SK-N-SH (cell line): Measurements from ENCODE around the gene SLC6A20. TPM values are rescaled to one million over a fixed set of nuclear protein-coding genes. Genes with fewer than 3 reads are reported as not detected.

ENCODE experiments used
- CTCF ChIA-PET: fragments of 300-600, 350-600 bp; formaldehyde crosslinking; extraction: SDS; loops from one replicate; lab custom pipeline; 2021; lab: Yijun Ruan, JAX
- POLR2A ChIA-PET: fragments of 350-600 bp; sonication (Branson Sonifier 250); formaldehyde crosslinking; extraction: SDS; loops from one replicate; lab custom pipeline; 2020; ENCODE audit warnings: antibody characterized with exemption, inconsistent platforms; lab: Yijun Ruan, JAX
- DNase-seq: peaks from one replicate; pipeline ENCODE4 v3.0.0; 2012
- H2AFZ ChIP-seq: fragments of 200-600 bp; sonication (generic); 2 replicates; pipeline ENCODE4 v1.8.1; 2016; ENCODE audit warnings: antibody characterized with exemption, mild to moderate bottlenecking, low read depth
- H3F3A ChIP-seq: fragments of 200-600 bp; sonication (generic); replicated peaks from 2 replicates; pipeline ENCODE3; 2016; ENCODE audit warnings: antibody characterized with exemption, mild to moderate bottlenecking; ENCODE audit not compliant: insufficient read depth
- H3K27ac ChIP-seq, 2 experiments: fragments of 200-500 bp in 1 of 2; fragments of 200-600 bp in 1 of 2; sonication (Bioruptor generic) in 1 of 2; sonication (generic), shearing (Covaris generic) in 1 of 2; 2 replicates each; pipeline versions ENCODE4 v1.5.1 to v1.6.1; 2014 to 2016; ENCODE audit warnings: low read depth in 2 of 2, inconsistent platforms in 1 of 2, low read length in 1 of 2, mild to moderate bottlenecking in 1 of 2, mixed read lengths in 1 of 2
- H3K27me3 ChIP-seq: fragments of 200-600 bp; sonication (generic), shearing (Covaris generic); 2 replicates; pipeline ENCODE4 v1.6.1; 2016; ENCODE audit warnings: mixed run types; ENCODE audit not compliant: insufficient read depth
- H3K36me3 ChIP-seq, 2 experiments: fragments of 200-500 bp in 1 of 2; fragments of 200-600 bp in 1 of 2; sonication (Bioruptor generic) in 1 of 2; sonication (generic) in 1 of 2; replicated peaks in 1 of 2; 2 replicates each; pipeline versions ENCODE3 to v1.5.1; 2014 to 2016; ENCODE audit warnings: low read length in 1 of 2, mild to moderate bottlenecking in 1 of 2; ENCODE audit not compliant: insufficient read depth in 2 of 2, control insufficient read depth in 1 of 2
- H3K4me1 ChIP-seq, 2 experiments: fragments of 200-500 bp in 1 of 2; fragments of 200-600 bp in 1 of 2; sonication (Bioruptor generic) in 1 of 2; sonication (generic), shearing (Covaris generic) in 1 of 2; 2 replicates each; pipeline versions ENCODE4 v1.5.1 to v1.6.1; 2014 to 2016; ENCODE audit warnings: low read depth in 1 of 2, low read length in 1 of 2, mixed run types in 1 of 2; ENCODE audit not compliant: insufficient read depth in 2 of 2, control insufficient read depth in 1 of 2
- H3K4me2 ChIP-seq: fragments of 200-600 bp; sonication (generic), shearing (Covaris generic); 2 replicates; pipeline ENCODE4 v1.6.1; 2017; ENCODE audit warnings: mixed run types
- H3K4me3 ChIP-seq, 2 experiments: fragments of 200-500 bp in 1 of 2; fragments of 200-600 bp in 1 of 2; sonication (Bioruptor generic) in 1 of 2; sonication (generic), shearing (Covaris generic) in 1 of 2; 2 replicates each; pipeline versions ENCODE4 v1.5.1 to v1.8.1; 2014 to 2016; ENCODE audit warnings: low read depth in 2 of 2, inconsistent platforms in 1 of 2, low read length in 1 of 2, mild to moderate bottlenecking in 1 of 2, mixed read lengths in 1 of 2, moderate library complexity in 1 of 2
- H3K79me2 ChIP-seq: fragments of 200-600 bp; sonication (generic); 2 replicates; pipeline ENCODE4 v1.8.1; 2017; ENCODE audit warnings: mild to moderate bottlenecking; ENCODE audit not compliant: insufficient read depth
- H3K9ac ChIP-seq: fragments of 200-600 bp; sonication (generic); 2 replicates; pipeline ENCODE4 v1.6.1; 2017; ENCODE audit warnings: mixed run types
- H3K9me2 ChIP-seq: fragments of 200-600 bp; sonication (generic); 2 replicates; pipeline ENCODE4 v1.6.1; 2017; ENCODE audit warnings: mixed run types
- H3K9me3 ChIP-seq: fragments of 200-600 bp; sonication (generic); 2 replicates; pipeline ENCODE4 v1.6.1; 2017; ENCODE audit warnings: mixed run types, mild to moderate bottlenecking, moderate library complexity
- H4K20me1 ChIP-seq: fragments of 200-600 bp; sonication (generic); 2 replicates; pipeline ENCODE4 v1.6.1; 2017; ENCODE audit warnings: mild to moderate bottlenecking, mixed run types; ENCODE audit not compliant: insufficient read depth
- CHD2 ChIP-seq: fragments of 150-350 bp; IDR thresholded peaks from 2 replicates; pipeline ENCODE4 v1.6.1; 2018; ENCODE audit warnings: low read length; ENCODE audit not compliant: partially characterized antibody
- CTCF ChIP-seq: fragments of 200-600 bp; sonication (generic); IDR thresholded peaks from 2 replicates; pipeline ENCODE4 v1.6.1; 2017; ENCODE audit warnings: antibody characterized with exemption, mild to moderate bottlenecking, moderate library complexity
- ELF1 ChIP-seq: IDR thresholded peaks from 2 replicates; pipeline ENCODE4 v1.4.0; 2012
- EZH2phosphoT487 ChIP-seq: fragments of 200-600 bp; sonication (generic); IDR thresholded peaks from 2 replicates; pipeline ENCODE4 v1.6.1; 2017; ENCODE audit warnings: low read depth, mixed run types, mild to moderate bottlenecking, antibody characterized with exemption, moderate library complexity, borderline replicate concordance
- FOSL2 ChIP-seq: IDR thresholded peaks from 2 replicates; pipeline ENCODE4 v1.4.0; 2012; ENCODE audit warnings: low read depth, mild to moderate bottlenecking, moderate library complexity, borderline replicate concordance
- FOXJ3 ChIP-seq: sonication (generic); formaldehyde crosslinking; IDR thresholded peaks from 2 replicates; pipeline ENCODE4 v1.5.1; 2020; ENCODE audit warnings: mild to moderate bottlenecking, missing genetic modification reagents
- GATA2 ChIP-seq: sonication (generic); formaldehyde crosslinking; IDR thresholded peaks from 2 replicates; pipeline ENCODE4 v1.5.0; 2020; ENCODE audit warnings: mild to moderate bottlenecking, missing genetic modification reagents
- JUND ChIP-seq: IDR thresholded peaks from 2 replicates; pipeline ENCODE4 v1.4.0; 2012
- MEF2A ChIP-seq: IDR thresholded peaks from 2 replicates; pipeline ENCODE4 v1.4.0; 2012; ENCODE audit warnings: low read depth, borderline replicate concordance
- MXI1 ChIP-seq: IDR thresholded peaks from 2 replicates; pipeline ENCODE4 v1.6.1; 2012; ENCODE audit warnings: mild to moderate bottlenecking, low read depth, low read length, improper control_type of control experiment
- NFIC ChIP-seq: IDR thresholded peaks from 2 replicates; pipeline ENCODE4 v1.4.0; 2012; ENCODE audit warnings: borderline replicate concordance
- NRF1 ChIP-seq: IDR thresholded peaks from 2 replicates; pipeline ENCODE4 v1.6.1; 2012; ENCODE audit warnings: low read depth, mild to moderate bottlenecking, low read length
- POLR2AphosphoS5 ChIP-seq: IDR thresholded peaks from 2 replicates; pipeline ENCODE4 v1.6.1; 2012; ENCODE audit warnings: low read depth, low read length
- RAD21 ChIP-seq: IDR thresholded peaks from 2 replicates; pipeline ENCODE4 v1.6.1; 2012; ENCODE audit warnings: mild to moderate bottlenecking, low read length
- RFX5 ChIP-seq: IDR thresholded peaks from 2 replicates; pipeline ENCODE4 v1.6.1; 2012; ENCODE audit warnings: mild to moderate bottlenecking, improper control_type of control experiment, low read length
- RXRA ChIP-seq: IDR thresholded peaks from 2 replicates; pipeline ENCODE4 v1.4.0; 2012; ENCODE audit warnings: low read depth, mild to moderate bottlenecking, borderline replicate concordance
- SIN3A ChIP-seq: IDR thresholded peaks from 2 replicates; pipeline ENCODE4 v1.6.1; 2012; ENCODE audit warnings: low read depth, mild to moderate bottlenecking, low read length, moderate library complexity, borderline replicate concordance
- SMC3 ChIP-seq: IDR thresholded peaks from 2 replicates; pipeline ENCODE4 v1.6.1; 2012; ENCODE audit warnings: low read depth, low read length, improper control_type of control experiment
- TAF1 ChIP-seq: IDR thresholded peaks from 2 replicates; pipeline ENCODE4 v1.6.1; 2012; ENCODE audit warnings: low read depth, mild to moderate bottlenecking, low read length, moderate library complexity, borderline replicate concordance
- TCF12 ChIP-seq: IDR thresholded peaks from 2 replicates; pipeline ENCODE4 v1.4.0; 2012
- TEAD4 ChIP-seq: IDR thresholded peaks from 2 replicates; pipeline ENCODE4 v1.4.0; 2012; ENCODE audit warnings: mild to moderate bottlenecking, borderline replicate concordance; ENCODE audit not compliant: insufficient read depth
- USF2 ChIP-seq: fragments of 150-350 bp; IDR thresholded peaks from 2 replicates; pipeline ENCODE4 v1.6.1; 2017; ENCODE audit warnings: antibody characterized with exemption, low read length, low read depth, borderline replicate concordance
- WGBS: methylation state at CpG from one replicate; pipeline ENCODE4 v1.1.6; 2017; ENCODE audit warnings: low lambda C conversion rate; 5-methylcytosine and 5-hydroxymethylcytosine counted together
- polyA plus RNA-seq, 3 experiments: library from polyadenylated mRNA; depleted of rRNA; stranded (reverse); fragments of >200 nt; gene quantifications; 2 replicates each; pipeline ENCODE4 v1.2.3, GENCODE V29; 2012
- TF ChIP-seq, protein P1 (sequence below): IDR thresholded peaks from 2 replicates; pipeline ENCODE4 v1.4.0; 2012; ENCODE audit warnings: low read depth, borderline replicate concordance
- TF ChIP-seq, protein P2 (sequence below): IDR thresholded peaks from 2 replicates; pipeline ENCODE4 v1.6.1; 2012; ENCODE audit warnings: mild to moderate bottlenecking, low read depth, low read length, moderate library complexity
- TF ChIP-seq, protein P3 (sequence below): fragments of 150-350 bp; IDR thresholded peaks from 2 replicates; pipeline ENCODE4 v1.6.1; 2016; ENCODE audit warnings: mild to moderate bottlenecking, low read depth, low read length

The SLC6A20 gene
- polyA plus RNA-seq, 1 of the 3 experiments (the other 2 are of a cell fraction), result not detected

GRCh38 chr3:45712434-45713110, 83.8 kb downstream of the SLC6A20 start:
- no peaks in the 10 kb centered on the region for H3K9me3 ChIP-seq
- H3K79me2 ChIP-seq, result peaks cover 6% of the 10 kb centered on the region; the same call in 1 of the 2 replicates
- no peaks in the 10 kb centered on the region for H3K27me3 ChIP-seq
- H3K36me3 ChIP-seq, result peaks cover 48% of the 10 kb centered on the region in 2 experiments
- no peak overlapping the region for H3K9ac ChIP-seq
- H3K9me2 ChIP-seq, result no peaks in the 10 kb centered on the region
- H2AFZ ChIP-seq, result no peak overlapping the region
- CTCF ChIA-PET, result interaction anchor here (0.7 to 1.3 kb wide), 2 partner anchors 9 to 22 kb away, joined by 3 read pairs; no protein-coding TSS in a partner anchor
- POLR2A ChIA-PET, result no interaction called here
- peak overlapping the region in 1 of 2 experiments; percentile 63; a peak in 3 of 4 replicates for H3K27ac ChIP-seq
- H3F3A ChIP-seq, result peaks cover 20% of the 10 kb centered on the region
- 75% methylated on average over 7 of the region's 7 CpGs for WGBS
- peaks cover 4% of the 10 kb centered on the region; the same call in 1 of the 2 replicates for H4K20me1 ChIP-seq
- H3K4me1 ChIP-seq, result peaks cover 2 to 7% of the 10 kb centered on the region in 2 experiments; a peak in 2 of 4 replicates
- no peak for DNase-seq
- 0 out of 2 replicates have a peak overlapping the region, but pooled peaks have one; percentile 19 for H3K4me2 ChIP-seq
- no peak overlapping the region for H3K4me3 ChIP-seq
- TF ChIP-seq RAD21 (no peak), NFIC (peak; percentile 31; the same call in 1 of the 2 replicates), NRF1 (no peak), FOXJ3 (CRISPR knock-in tag) (no peak), TCF12 (peak; percentile 51), RXRA (no peak), SIN3A (no peak), CTCF (no peak; the same call in 1 of the 2 replicates), CHD2 (no peak), FOSL2 (no peak), SMC3 (no peak), MXI1 (no peak), ELF1 (no peak), MEF2A (0 out of 2 replicates have a peak, but pooled peaks have one; percentile 9), TAF1 (no peak), USF2 (no peak), TEAD4 (no peak), EZH2phosphoT487 (no peak), GATA2 (CRISPR knock-in tag) (peak; percentile 35; the same call in 1 of the 2 replicates), JUND (peak; percentile 54), RFX5 (no peak), POLR2AphosphoS5 (no peak)
- TF ChIP-seq, protein P1, sequence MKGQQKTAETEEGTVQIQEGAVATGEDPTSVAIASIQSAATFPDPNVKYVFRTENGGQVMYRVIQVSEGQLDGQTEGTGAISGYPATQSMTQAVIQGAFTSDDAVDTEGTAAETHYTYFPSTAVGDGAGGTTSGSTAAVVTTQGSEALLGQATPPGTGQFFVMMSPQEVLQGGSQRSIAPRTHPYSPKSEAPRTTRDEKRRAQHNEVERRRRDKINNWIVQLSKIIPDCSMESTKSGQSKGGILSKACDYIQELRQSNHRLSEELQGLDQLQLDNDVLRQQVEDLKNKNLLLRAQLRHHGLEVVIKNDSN, result no peak
- TF ChIP-seq, protein P2, sequence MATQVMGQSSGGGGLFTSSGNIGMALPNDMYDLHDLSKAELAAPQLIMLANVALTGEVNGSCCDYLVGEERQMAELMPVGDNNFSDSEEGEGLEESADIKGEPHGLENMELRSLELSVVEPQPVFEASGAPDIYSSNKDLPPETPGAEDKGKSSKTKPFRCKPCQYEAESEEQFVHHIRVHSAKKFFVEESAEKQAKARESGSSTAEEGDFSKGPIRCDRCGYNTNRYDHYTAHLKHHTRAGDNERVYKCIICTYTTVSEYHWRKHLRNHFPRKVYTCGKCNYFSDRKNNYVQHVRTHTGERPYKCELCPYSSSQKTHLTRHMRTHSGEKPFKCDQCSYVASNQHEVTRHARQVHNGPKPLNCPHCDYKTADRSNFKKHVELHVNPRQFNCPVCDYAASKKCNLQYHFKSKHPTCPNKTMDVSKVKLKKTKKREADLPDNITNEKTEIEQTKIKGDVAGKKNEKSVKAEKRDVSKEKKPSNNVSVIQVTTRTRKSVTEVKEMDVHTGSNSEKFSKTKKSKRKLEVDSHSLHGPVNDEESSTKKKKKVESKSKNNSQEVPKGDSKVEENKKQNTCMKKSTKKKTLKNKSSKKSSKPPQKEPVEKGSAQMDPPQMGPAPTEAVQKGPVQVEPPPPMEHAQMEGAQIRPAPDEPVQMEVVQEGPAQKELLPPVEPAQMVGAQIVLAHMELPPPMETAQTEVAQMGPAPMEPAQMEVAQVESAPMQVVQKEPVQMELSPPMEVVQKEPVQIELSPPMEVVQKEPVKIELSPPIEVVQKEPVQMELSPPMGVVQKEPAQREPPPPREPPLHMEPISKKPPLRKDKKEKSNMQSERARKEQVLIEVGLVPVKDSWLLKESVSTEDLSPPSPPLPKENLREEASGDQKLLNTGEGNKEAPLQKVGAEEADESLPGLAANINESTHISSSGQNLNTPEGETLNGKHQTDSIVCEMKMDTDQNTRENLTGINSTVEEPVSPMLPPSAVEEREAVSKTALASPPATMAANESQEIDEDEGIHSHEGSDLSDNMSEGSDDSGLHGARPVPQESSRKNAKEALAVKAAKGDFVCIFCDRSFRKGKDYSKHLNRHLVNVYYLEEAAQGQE, result no peak
- TF ChIP-seq, protein P3, sequence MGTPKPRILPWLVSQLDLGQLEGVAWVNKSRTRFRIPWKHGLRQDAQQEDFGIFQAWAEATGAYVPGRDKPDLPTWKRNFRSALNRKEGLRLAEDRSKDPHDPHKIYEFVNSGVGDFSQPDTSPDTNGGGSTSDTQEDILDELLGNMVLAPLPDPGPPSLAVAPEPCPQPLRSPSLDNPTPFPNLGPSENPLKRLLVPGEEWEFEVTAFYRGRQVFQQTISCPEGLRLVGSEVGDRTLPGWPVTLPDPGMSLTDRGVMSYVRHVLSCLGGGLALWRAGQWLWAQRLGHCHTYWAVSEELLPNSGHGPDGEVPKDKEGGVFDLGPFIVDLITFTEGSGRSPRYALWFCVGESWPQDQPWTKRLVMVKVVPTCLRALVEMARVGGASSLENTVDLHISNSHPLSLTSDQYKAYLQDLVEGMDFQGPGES, result no peak
